ENCODE data around the gene ASCL2. TPM values are rescaled to one million over a fixed set of nuclear protein-coding genes. Genes with fewer than 3 reads are reported as not detected.

The ASCL2 gene
- total and polyA plus RNA-seq, 2 of the 4 experiments (the other 2 are of a cell fraction), result not detected

DNA sequence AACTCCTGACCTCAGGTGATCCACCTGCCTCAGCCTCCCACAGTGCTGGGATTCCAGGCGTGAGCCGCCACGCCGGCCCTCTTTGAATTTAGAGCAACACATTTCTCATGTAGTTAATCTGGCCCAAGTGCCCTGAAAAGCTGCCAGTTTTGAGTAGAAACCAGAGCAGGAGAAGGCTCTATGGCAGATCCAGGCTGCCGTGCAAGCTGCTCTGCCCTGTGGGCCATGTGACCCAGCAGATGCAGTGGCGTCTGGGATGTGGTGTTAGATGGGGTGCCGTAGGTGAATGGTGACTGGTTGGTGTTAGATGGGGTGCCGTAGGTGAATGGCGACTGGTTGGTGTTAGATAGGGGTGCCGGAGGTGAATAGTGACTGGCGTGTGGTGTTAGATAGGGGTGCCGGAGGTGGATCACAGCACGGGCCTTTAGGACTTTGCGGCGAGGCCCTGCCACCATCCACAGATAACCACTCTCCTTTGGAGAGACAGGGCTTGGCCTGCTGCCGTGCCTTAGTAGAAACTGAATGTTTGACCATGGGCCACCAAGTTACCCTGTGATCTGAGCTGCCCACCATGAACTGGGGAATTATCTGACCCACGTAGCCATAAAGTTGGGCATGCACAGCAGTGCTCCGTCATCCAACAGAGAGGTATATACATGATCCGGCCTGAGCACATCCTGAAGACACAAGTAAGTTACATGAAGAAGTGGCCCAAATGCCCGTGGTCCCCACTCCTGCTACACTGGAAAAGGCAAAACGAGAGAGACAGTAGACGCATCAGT is 32.7 kb downstream of the ASCL2 start:
- no TSS peak for BruUV-seq (replicated peaks)
- no peaks in the 10 kb centered on the region for H3K36me3 ChIP-seq (ENCODE audit: control insufficient read depth, insufficient read depth, low read length)
- no peaks in the 10 kb centered on the region for H3K79me1 ChIP-seq (ENCODE audit: low read depth in 1 of 2, low read length in 2 of 2)
- ChIA-PET CTCF (no interaction called here), POLR2A (ENCODE audit: unreplicated experiment) (no interaction called here)
- no peak overlapping the region for H4K8ac ChIP-seq (ENCODE audit: low read depth in 2 of 2, low read length in 2 of 2)
- no peaks in the 10 kb centered on the region for H3K9me1 ChIP-seq (ENCODE audit: insufficient read depth, low read length)
- H3K27ac ChIP-seq (ENCODE audit: insufficient read depth, low read length), result no peak overlapping the region
- dilution Hi-C loops (cut with HindIII; ENCODE audit: low sequenced_read_pairs, unreplicated experiment), result no loop called here
- H3K4me2 ChIP-seq (ENCODE audit: low read depth, low read length), result no peak overlapping the region
- no peak overlapping the region for H3K4ac ChIP-seq (ENCODE audit: low read depth, low read length)
- DNase-seq (no peak), ATAC-seq (ENCODE audit: low read depth) (no peak)
- H2BK5ac ChIP-seq (ENCODE audit: low read depth, low read length, poor library complexity, severe bottlenecking), result no peak overlapping the region
- H2AK5ac ChIP-seq (ENCODE audit: low read depth, low read length), result no peak overlapping the region
- H4K20me1 ChIP-seq (ENCODE audit: insufficient read depth, low read length), result no peaks in the 10 kb centered on the region
- no peak overlapping the region for H2BK20ac ChIP-seq (ENCODE audit: low read depth, low read length)
- WGBS, 2 experiments (ENCODE audit: extremely low coverage in 2 of 2, insufficient read length in 1 of 2), result 79% methylated on average over 9 of the region's 22 CpGs; no CpG with 5 or more reads in 1 of the 2 experiments
- peaks cover 2% of the 10 kb centered on the region; the same call in 1 of the 2 replicates for H3K9me3 ChIP-seq (ENCODE audit: control insufficient read depth, insufficient read depth, low read length)
- H3K4me1 ChIP-seq (ENCODE audit: control insufficient read depth, insufficient read depth, low read length), result no peaks in the 10 kb centered on the region
- H2BK120ac ChIP-seq (ENCODE audit: low read depth, low read length), result no peak overlapping the region
- in situ Hi-C loops (cut with MboI; ENCODE audit: low sequenced_read_pairs), result no loop called here
- H4K5ac ChIP-seq (ENCODE audit: low read depth, low read length), result no peak overlapping the region
- no peak overlapping the region for H3K56ac ChIP-seq (ENCODE audit: extremely low read depth, insufficient read depth, low read length)
- no peak overlapping the region for H2AK9ac ChIP-seq (replicated peaks; ENCODE audit: low read depth, low read length, poor library complexity)
- H4K91ac ChIP-seq (ENCODE audit: insufficient read depth, low read depth, low read length), result no peak overlapping the region
- H3K18ac ChIP-seq (ENCODE audit: low read depth, low read length), result no peak overlapping the region
- H3K4me3 ChIP-seq (ENCODE audit: insufficient read depth, low read depth, low read length), result no peak overlapping the region
- H3K27me3 ChIP-seq (ENCODE audit: control insufficient read depth, insufficient read depth, low read length), result peaks cover 28% of the 10 kb centered on the region
- H3K9ac ChIP-seq (ENCODE audit: low read depth, low read length), result no peak overlapping the region
- H2BK15ac ChIP-seq (ENCODE audit: low read depth, low read length), result no peak overlapping the region
- TF ChIP-seq MXI1 (IDR thresholded peaks at IDR 0.05; ENCODE audit: borderline replicate concordance, low read depth, low read length), result no peak
- no peak for TF ChIP-seq POLR2A (IDR thresholded peaks at IDR 0.05; ENCODE audit: low read depth, low read length)
- no peak for TF ChIP-seq CHD1 (IDR thresholded peaks at IDR 0.05; ENCODE audit: low read depth, low read length)
- TF ChIP-seq RFX5 (IDR thresholded peaks at IDR 0.05; ENCODE audit: low read depth, low read length), result no peak
- no peak for TF ChIP-seq NFE2L2 (IDR thresholded peaks at IDR 0.05; ENCODE audit: low read depth, low read length)
- TF ChIP-seq, protein P1, sequence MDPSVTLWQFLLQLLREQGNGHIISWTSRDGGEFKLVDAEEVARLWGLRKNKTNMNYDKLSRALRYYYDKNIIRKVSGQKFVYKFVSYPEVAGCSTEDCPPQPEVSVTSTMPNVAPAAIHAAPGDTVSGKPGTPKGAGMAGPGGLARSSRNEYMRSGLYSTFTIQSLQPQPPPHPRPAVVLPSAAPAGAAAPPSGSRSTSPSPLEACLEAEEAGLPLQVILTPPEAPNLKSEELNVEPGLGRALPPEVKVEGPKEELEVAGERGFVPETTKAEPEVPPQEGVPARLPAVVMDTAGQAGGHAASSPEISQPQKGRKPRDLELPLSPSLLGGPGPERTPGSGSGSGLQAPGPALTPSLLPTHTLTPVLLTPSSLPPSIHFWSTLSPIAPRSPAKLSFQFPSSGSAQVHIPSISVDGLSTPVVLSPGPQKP (IDR thresholded peaks at IDR 0.05; ENCODE audit: borderline replicate concordance, low read depth, low read length), result no peak
- TF ChIP-seq, protein P2, sequence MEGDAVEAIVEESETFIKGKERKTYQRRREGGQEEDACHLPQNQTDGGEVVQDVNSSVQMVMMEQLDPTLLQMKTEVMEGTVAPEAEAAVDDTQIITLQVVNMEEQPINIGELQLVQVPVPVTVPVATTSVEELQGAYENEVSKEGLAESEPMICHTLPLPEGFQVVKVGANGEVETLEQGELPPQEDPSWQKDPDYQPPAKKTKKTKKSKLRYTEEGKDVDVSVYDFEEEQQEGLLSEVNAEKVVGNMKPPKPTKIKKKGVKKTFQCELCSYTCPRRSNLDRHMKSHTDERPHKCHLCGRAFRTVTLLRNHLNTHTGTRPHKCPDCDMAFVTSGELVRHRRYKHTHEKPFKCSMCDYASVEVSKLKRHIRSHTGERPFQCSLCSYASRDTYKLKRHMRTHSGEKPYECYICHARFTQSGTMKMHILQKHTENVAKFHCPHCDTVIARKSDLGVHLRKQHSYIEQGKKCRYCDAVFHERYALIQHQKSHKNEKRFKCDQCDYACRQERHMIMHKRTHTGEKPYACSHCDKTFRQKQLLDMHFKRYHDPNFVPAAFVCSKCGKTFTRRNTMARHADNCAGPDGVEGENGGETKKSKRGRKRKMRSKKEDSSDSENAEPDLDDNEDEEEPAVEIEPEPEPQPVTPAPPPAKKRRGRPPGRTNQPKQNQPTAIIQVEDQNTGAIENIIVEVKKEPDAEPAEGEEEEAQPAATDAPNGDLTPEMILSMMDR (conservative IDR thresholded peaks at IDR 0.05; ENCODE audit: low read depth, low read length), result no peak
- TF ChIP-seq, protein P3, sequence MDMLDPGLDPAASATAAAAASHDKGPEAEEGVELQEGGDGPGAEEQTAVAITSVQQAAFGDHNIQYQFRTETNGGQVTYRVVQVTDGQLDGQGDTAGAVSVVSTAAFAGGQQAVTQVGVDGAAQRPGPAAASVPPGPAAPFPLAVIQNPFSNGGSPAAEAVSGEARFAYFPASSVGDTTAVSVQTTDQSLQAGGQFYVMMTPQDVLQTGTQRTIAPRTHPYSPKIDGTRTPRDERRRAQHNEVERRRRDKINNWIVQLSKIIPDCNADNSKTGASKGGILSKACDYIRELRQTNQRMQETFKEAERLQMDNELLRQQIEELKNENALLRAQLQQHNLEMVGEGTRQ (IDR thresholded peaks at IDR 0.05; ENCODE audit: low read depth, low read length), result no peak
- no peak for TF ChIP-seq MAZ (IDR thresholded peaks at IDR 0.05; ENCODE audit: borderline replicate concordance, low read depth, low read length)
- TF ChIP-seq CEBPB (IDR thresholded peaks at IDR 0.05; ENCODE audit: low read depth, low read length), result no peak
- no peak for TF ChIP-seq SMC3 (IDR thresholded peaks at IDR 0.05; ENCODE audit: low read depth, low read length)
- TF ChIP-seq RAD21 (IDR thresholded peaks at IDR 0.05; ENCODE audit: low read length), result no peak
- no peak for TF ChIP-seq RCOR1 (IDR thresholded peaks at IDR 0.05; ENCODE audit: insufficient replicate concordance, low read length)
- no peak for TF ChIP-seq BHLHE40 (IDR thresholded peaks at IDR 0.05; ENCODE audit: low read depth, low read length)
- no peak for TF ChIP-seq MAFK (IDR thresholded peaks at IDR 0.05; ENCODE audit: low read depth, low read length)
- TF ChIP-seq FOS (IDR thresholded peaks at IDR 0.05; ENCODE audit: low read depth, low read length), result no peak
- no peak overlapping the region for H3K23ac ChIP-seq (ENCODE audit: low read depth, low read length)
- H3K14ac ChIP-seq (replicated peaks; ENCODE audit: low read depth, low read length), result no peak overlapping the region; the same call in 1 of the 2 replicates
- no peak overlapping the region for H2AFZ ChIP-seq (replicated peaks; ENCODE audit: low read length, poor library complexity)
- intact Hi-C loops (cut with micrococcal nuclease), result no loop called here

Measured in IMR-90 (cell line).